Renal pelvis (tissue), 12 donors: Measurements from ENCODE around the gene PDIA3. TPM values are rescaled to one million over a fixed set of nuclear protein-coding genes. Genes with fewer than 3 reads are reported as not detected.
"Not testable (repeated sequence)": the region's sequence is repeated elsewhere in the genome, so short reads cannot be mapped to it uniquely, and the experiment has no call there.

ENCODE experiments used
- DNase-seq: peaks from one replicate; pipeline ENCODE4 v3.0.0-alpha.2; 2013
- long read RNA-seq, 16 experiments: transcript quantifications; one replicate each; lab custom pipeline, GENCODE V29; 2026
- polyA plus RNA-seq, 3 donors: library from polyadenylated mRNA; unstranded; fragments of 120-200 nt; gene quantifications; one replicate each; pipeline ENCODE4 v1.2.1, GENCODE V29; 2013; ENCODE audit not compliant: insufficient read length in 3 of 3

Gene PDIA3
- 100 to 1,000 TPM; 489 to 632 (median 518) TPM for polyA plus RNA-seq
- long read RNA-seq, donor 1, transcript PDIA3-201 (13 exons, 3,727 nt): major isoform, 157 of 378 reads
- long read RNA-seq, donor 1, partial matches to known transcripts: 205 of 378 reads
- long read RNA-seq, donor 1, other reads (novel, unspliced or antisense): 15 of 378 reads
- long read RNA-seq, donor 2, transcript PDIA3-201 (13 exons, 3,727 nt): major isoform, 213 of 460 reads
- long read RNA-seq, donor 2, transcript PDIA3-206 (2 exons, 739 nt): minor isoform, 10 of 460 reads
- long read RNA-seq, donor 2, partial matches to known transcripts: 205 of 460 reads
- long read RNA-seq, donor 2, other reads (novel, unspliced or antisense): 32 of 460 reads
- long read RNA-seq, donor 3, transcript PDIA3-201 (13 exons, 3,727 nt): major isoform, 145 of 394 reads
- long read RNA-seq, donor 3, partial matches to known transcripts: 233 of 394 reads
- long read RNA-seq, donor 3, other reads (novel, unspliced or antisense): 14 of 394 reads
- long read RNA-seq, donor 4, transcript PDIA3-201 (13 exons, 3,727 nt): major isoform, 185 of 404 reads
- long read RNA-seq, donor 4, partial matches to known transcripts: 210 of 404 reads
- long read RNA-seq, donor 4, other reads (novel, unspliced or antisense): 6 of 404 reads
- long read RNA-seq, donor 5, transcript PDIA3-201 (13 exons, 3,727 nt): major isoform, 78 of 192 reads
- long read RNA-seq, donor 5, partial matches to known transcripts: 113 of 192 reads
- long read RNA-seq, donor 5, other reads (novel, unspliced or antisense): 0 of 192 reads
- long read RNA-seq, donor 6, transcript PDIA3-201 (13 exons, 3,727 nt): major isoform, 165 of 381 reads
- long read RNA-seq, donor 6, partial matches to known transcripts: 210 of 381 reads
- long read RNA-seq, donor 6, other reads (novel, unspliced or antisense): 5 of 381 reads
- long read RNA-seq, donor 7, transcript PDIA3-201 (13 exons, 3,727 nt): major isoform, 197 of 519 reads
- long read RNA-seq, donor 7, transcript PDIA3-206 (2 exons, 739 nt): minor isoform, 10 of 519 reads
- long read RNA-seq, donor 7, partial matches to known transcripts: 288 of 519 reads
- long read RNA-seq, donor 7, other reads (novel, unspliced or antisense): 24 of 519 reads
- long read RNA-seq, donor 8, transcript PDIA3-206 (2 exons, 739 nt): minor isoform, 5 of 169 reads
- long read RNA-seq, donor 8, transcript PDIA3-201 (13 exons, 3,727 nt): major isoform, 70 of 169 reads
- long read RNA-seq, donor 8, partial matches to known transcripts: 94 of 169 reads
- long read RNA-seq, donor 8, other reads (novel, unspliced or antisense): 0 of 169 reads
- long read RNA-seq, donor 9, transcript PDIA3-201 (13 exons, 3,727 nt): major isoform, 174 of 522 reads
- long read RNA-seq, donor 9, transcript PDIA3-206 (2 exons, 739 nt): minor isoform, 6 of 522 reads
- long read RNA-seq, donor 9, partial matches to known transcripts: 318 of 522 reads
- long read RNA-seq, donor 9, other reads (novel, unspliced or antisense): 24 of 522 reads
- long read RNA-seq, donor 10, transcript PDIA3-201 (13 exons, 3,727 nt): major isoform, 146 of 343 reads
- long read RNA-seq, donor 10, partial matches to known transcripts: 180 of 343 reads
- long read RNA-seq, donor 10, other reads (novel, unspliced or antisense): 14 of 343 reads
- long read RNA-seq, donor 11, transcript PDIA3-201 (13 exons, 3,727 nt): major isoform, 105 of 302 reads
- long read RNA-seq, donor 11, transcript PDIA3-206 (2 exons, 739 nt): minor isoform, 5 of 302 reads
- long read RNA-seq, donor 11, partial matches to known transcripts: 192 of 302 reads
- long read RNA-seq, donor 11, other reads (novel, unspliced or antisense): 0 of 302 reads
- long read RNA-seq, donor 12, transcript PDIA3-201 (13 exons, 3,727 nt): major isoform, 207 of 471 reads
- long read RNA-seq, donor 12, partial matches to known transcripts: 241 of 471 reads
- long read RNA-seq, donor 12, other reads (novel, unspliced or antisense): 19 of 471 reads
- long read RNA-seq, donor 13, transcript PDIA3-206 (2 exons, 739 nt): minor isoform, 8 of 239 reads
- long read RNA-seq, donor 13, transcript PDIA3-201 (13 exons, 3,727 nt): major isoform, 56 of 239 reads
- long read RNA-seq, donor 13, partial matches to known transcripts: 175 of 239 reads
- long read RNA-seq, donor 13, other reads (novel, unspliced or antisense): 0 of 239 reads
- long read RNA-seq, donor 14: 0 reads
- long read RNA-seq, donor 15: 0 reads
- long read RNA-seq, donor 16, transcript PDIA3-206 (2 exons, 739 nt): minor isoform, 9 of 492 reads
- long read RNA-seq, donor 16, transcript PDIA3-201 (13 exons, 3,727 nt): major isoform, 162 of 492 reads
- long read RNA-seq, donor 16, partial matches to known transcripts: 306 of 492 reads
- long read RNA-seq, donor 16, other reads (novel, unspliced or antisense): 15 of 492 reads

GRCh38 chr15:43746245-43746902, at the start of gene PDIA3:
Gene PDIA3, plus strand, starts transcription at chr15:43746438. Its CDS starts 102 bp downstream, at chr15:43746540.
- peak; percentile 92 for DNase-seq

DNA sequence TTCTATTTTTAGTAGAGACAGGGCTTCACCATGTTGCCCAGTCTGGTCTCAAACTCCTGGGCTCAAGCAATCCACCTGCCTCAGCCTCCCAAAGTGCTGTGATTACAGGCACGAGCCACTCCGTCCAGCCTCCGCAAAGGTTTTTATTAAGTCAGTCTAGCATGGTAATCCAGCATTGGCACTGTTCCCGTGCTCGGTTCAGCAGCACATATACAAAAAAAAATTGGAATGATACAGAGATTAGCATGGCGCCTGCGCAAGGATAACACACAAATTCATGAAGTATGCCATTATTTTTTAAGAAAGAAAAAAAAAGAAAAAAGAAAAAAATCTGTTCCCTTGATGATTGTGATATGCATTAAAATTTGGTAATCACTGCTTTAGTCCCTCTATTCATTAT, 44.1 kb upstream of the PDIA3 start:
- DNase-seq: no peak

GRCh38 chr15:43702701-43703424, 43.4 kb upstream of the PDIA3 start:
- DNase-seq: no peak

- DNase-seq: not testable (repeated sequence)
Observed at GRCh38 chr15:43710431-43711131, 35.7 kb upstream of the PDIA3 start.

DNA sequence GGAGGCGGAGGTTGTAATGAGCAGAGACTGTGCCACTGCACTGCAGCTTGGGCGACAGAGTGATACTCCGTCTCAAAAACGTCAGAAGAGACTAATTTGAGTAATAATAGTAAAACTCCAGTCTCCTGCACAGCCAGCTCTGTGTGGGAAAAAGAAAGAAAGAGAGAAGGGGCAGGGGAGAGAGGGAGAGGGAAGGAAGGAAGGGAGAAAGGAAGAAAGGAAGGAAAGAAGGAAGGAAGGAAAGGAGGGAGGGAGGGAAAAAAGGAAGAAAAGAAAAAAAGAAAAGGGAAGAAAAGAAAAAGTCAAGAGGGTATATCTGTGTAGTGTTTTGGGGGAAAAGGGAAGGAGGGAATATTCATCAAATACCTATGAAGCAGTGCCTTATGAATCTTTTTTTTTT, 23.1 kb upstream of the PDIA3 start:
- no peak for DNase-seq

DNA sequence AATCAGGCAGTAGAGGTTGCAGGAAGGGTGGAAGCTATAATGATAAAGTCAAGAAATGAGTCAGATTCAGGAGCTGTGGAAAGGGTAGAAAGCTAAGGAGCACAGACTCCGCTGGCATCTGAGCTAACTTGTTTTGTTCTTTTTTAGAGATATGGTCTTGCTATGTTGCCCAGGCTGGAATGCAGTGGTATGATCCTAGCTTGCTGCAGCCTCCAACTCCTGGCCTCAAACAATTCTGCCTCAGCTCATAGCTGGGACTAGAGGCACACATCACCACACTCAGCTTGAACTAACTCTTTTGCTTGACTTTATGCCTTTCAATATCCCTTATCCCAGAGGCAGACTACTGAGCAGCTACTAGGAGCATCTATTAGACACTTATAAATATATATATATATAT, 19.9 kb upstream of the PDIA3 start:
- not testable (repeated sequence) for DNase-seq

- DNase-seq: not testable (repeated sequence)
Observed at GRCh38 chr15:43728053-43728725, 18.0 kb upstream of the PDIA3 start.

DNA sequence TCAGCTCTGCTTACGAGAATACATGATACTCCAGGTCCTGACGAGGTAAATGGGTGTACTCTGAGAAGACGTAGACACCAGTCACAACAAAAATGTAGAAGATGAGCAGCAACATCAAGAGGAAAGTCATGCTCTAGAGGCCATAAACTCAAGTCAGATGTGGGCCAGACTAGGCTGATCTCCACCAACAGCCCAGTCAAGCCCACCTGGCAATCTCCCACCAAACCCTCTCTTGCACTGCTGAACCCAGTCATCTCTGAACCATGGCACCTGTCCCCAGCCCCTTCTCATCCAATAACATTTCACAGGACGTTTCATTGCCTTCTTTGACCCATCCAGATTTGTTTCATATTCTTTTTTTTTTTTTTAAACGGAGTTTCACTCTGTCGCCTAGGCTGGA, 10.8 kb upstream of the PDIA3 start:
- DNase-seq: no peak

GRCh38 chr15:43746903-43747309, 668 bp downstream of the PDIA3 start:
- DNase-seq: peak; percentile 30

- no peak for DNase-seq
Observed at GRCh38 chr15:43748376-43748775, 2.1 kb downstream of the PDIA3 start.

DNA sequence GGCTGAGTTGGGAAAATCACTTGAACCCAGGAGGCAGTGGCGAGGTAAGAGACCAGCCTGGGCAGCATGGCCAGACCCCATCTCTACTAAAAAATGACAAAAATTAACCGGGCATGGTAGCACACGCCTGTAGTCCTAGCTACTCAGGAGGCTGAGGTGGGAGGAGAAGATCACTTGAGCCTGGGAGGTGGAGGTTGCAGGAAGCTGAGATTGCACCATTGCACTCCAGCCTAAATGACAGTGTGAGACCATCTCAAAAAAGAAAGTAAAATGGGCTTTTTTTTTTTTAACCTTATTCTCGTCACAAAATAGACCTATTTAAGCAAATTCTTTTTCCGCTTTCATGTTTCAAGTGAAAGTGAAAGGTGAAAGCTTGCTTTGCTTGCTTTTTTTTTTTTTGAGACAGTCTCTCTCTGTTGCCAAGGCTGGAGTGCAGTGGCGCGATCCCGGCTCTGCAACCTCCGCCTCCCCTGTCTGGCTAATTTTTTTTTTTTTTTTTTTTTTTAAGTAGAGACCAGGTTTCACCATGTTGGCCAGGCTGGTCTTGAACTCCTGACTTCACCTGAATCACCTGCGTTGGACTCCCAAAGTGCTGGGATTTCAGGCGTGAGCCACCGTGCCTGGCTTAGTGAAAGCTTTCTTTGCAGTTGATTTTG, 3.6 kb downstream of the PDIA3 start:
- no peak for DNase-seq

DNA sequence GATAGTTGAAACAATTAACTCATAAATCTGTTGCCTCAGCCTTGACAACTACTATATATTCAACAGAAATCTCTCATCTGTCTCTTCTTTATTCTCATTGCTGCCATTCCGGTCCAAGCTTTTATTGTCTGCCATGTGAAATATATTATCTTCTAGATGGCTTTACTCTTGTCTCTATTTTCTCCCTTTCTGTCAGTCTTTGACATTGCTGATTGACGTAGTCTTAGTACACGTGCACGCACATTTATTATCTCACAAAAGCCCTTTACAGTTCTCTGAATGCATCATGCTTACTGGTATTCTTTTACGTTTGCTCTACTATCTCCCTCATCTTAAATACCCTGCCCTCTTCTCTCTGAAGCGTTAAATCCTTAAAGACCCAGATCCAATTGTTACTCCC, 5.6 kb downstream of the PDIA3 start:
- DNase-seq: no peak

GRCh38 chr15:43762824-43763223, 16.6 kb downstream of the PDIA3 start:
- no peak for DNase-seq

DNA sequence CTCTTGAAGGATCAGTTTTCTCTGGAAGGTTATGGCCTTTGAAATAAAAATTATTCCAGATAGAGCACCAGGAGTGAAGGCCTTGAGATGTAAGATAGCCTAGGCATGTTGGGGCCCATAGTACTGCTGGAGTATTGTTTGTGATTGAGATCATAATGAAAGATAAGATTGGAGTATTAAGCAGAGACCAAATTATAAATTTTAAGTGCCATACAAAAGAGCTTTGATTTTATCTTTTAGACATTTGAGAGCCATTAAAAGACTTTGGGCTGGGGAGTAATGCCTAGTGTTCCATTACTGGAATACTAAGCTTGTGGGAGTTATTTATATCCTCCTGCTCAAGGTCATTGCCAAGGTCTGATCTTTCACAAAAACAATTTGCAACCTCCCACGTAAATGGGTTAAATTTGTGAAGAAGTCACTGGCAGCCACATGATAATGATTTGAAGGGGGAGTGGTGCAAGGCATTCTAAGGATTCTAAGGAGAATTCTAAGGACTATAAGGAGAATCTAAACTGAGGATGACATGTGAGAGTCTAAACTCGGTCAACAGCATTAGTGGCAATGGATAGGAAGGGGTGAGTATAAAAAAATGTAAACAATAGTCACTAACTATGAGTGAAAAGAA, 17.7 kb downstream of the PDIA3 start:
- no peak for DNase-seq

DNA sequence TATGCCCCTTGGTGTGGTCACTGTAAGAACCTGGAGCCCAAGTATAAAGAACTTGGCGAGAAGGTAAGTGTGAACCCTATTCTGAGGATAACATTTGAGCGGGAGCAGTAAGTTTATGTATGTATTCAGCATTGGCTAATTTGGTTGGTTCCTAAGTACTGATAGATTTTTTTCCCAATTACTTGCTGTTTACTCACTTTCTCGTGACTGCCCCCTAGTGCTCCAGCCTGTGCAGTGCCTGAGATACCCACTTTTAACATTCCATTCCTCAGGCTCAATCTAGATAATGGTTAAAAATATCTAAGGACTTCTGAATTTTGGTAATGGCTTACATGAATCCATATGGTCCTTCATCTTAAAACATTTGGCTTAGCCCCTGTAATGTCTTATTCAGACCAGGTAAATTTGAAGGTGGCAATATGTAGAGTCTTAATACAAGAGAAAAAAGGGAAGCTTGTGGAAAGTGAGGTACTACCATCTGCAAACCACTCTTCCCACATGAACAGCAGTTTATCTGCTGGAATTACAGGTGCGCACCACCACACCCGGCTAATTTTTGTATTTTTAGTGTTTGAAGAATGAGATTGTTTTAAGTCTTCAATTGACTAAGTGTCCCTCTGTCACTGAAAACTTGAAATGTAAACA, 23.5 kb downstream of the PDIA3 start:
- DNase-seq: no peak
